Peyer's patch (tissue), 4 donors: ENCODE results near the gene FGF22.

Source experiments
- POLR2A ChIP-seq, 2 donors: fragments of 450-650 bp; IDR thresholded peaks; one replicate each; pipeline ENCODE4 v1.5.1; 2017; ENCODE audit warnings: antibody characterized with exemption in 2 of 2, mild to moderate bottlenecking in 2 of 2, moderate library complexity in 2 of 2
- TF ChIP-seq, protein P1 (sequence below), 6 experiments: fragments of 450-650 bp in 4 of 6; fragments of 200-600 bp in 2 of 6; sonication (generic) in 1 of 6; IDR thresholded peaks; one replicate each; pipeline ENCODE4 v1.5.1; 2017 to 2019; ENCODE audit warnings: antibody characterized with exemption in 6 of 6, mild to moderate bottlenecking in 3 of 6, moderate library complexity in 1 of 6

DNA sequence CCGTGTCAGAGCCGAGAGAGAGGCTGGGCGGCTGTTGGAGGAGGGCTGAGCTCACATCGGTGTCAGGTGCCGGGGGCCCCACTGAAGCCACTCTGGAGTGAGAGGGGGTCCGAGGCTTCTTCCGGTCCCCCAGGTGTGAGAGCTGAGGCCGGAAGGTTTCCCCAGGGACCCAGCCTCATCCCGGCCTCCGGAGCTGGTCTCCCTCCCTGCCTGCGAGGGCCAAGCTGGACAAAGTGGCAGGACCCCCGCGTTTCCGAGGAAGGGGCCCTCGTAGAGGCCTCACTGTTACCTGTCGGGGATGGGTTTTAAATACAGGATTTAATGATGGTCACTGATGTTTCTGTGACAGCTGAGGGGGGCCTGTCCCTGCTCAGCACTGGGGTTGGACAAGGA is 43.4 kb upstream of the FGF22 start:
- no peak for TF ChIP-seq POLR2A (IDR thresholded peaks at IDR 0.05)
- TF ChIP-seq, protein P1, sequence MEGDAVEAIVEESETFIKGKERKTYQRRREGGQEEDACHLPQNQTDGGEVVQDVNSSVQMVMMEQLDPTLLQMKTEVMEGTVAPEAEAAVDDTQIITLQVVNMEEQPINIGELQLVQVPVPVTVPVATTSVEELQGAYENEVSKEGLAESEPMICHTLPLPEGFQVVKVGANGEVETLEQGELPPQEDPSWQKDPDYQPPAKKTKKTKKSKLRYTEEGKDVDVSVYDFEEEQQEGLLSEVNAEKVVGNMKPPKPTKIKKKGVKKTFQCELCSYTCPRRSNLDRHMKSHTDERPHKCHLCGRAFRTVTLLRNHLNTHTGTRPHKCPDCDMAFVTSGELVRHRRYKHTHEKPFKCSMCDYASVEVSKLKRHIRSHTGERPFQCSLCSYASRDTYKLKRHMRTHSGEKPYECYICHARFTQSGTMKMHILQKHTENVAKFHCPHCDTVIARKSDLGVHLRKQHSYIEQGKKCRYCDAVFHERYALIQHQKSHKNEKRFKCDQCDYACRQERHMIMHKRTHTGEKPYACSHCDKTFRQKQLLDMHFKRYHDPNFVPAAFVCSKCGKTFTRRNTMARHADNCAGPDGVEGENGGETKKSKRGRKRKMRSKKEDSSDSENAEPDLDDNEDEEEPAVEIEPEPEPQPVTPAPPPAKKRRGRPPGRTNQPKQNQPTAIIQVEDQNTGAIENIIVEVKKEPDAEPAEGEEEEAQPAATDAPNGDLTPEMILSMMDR (IDR thresholded peaks at IDR 0.05), result no peak
